Astrocyte (in vitro differentiated cells and primary cell): ENCODE data around the gene SETD4. TPM values are rescaled to one million over a fixed set of nuclear protein-coding genes. Genes with fewer than 3 reads are reported as not detected.
"Not testable (repeated sequence)": the region's sequence is repeated elsewhere in the genome, so short reads cannot be mapped to it uniquely, and the experiment has no call there.

Source experiments
- DNase-seq: peaks from one replicate; pipeline ENCODE4 v3.0.0-alpha.2; 2010; ENCODE audit warnings: low read depth
- FAIRE-seq: peaks from 2 replicates; lab custom pipeline; 2011; peaks lifted over from hg19 to GRCh38; lab: Jason Lieb, UNC
- H2AFZ ChIP-seq: 2 replicates; pipeline ENCODE4 v1.6.0; 2012; ENCODE audit warnings: low read depth, low read length, inconsistent platforms
- H3K27ac ChIP-seq: 2 replicates; pipeline ENCODE4 v1.5.1; 2011; ENCODE audit warnings: low read depth, low read length, inconsistent platforms
- H3K27me3 ChIP-seq: 2 replicates; pipeline ENCODE4 v1.6.0; 2011; ENCODE audit warnings: low read length, inconsistent platforms; ENCODE audit not compliant: insufficient read depth
- H3K36me3 ChIP-seq: 2 replicates; pipeline ENCODE4 v1.5.1; 2011; ENCODE audit warnings: low read length, inconsistent platforms; ENCODE audit not compliant: insufficient read depth
- H3K4me1 ChIP-seq: 2 replicates; pipeline ENCODE4 v1.5.1; 2011; ENCODE audit warnings: low read length, inconsistent platforms; ENCODE audit not compliant: insufficient read depth
- H3K4me2 ChIP-seq: 2 replicates; pipeline ENCODE4 v1.6.0; 2012; ENCODE audit warnings: low read length, inconsistent platforms
- H3K4me3 ChIP-seq: 2 replicates; pipeline ENCODE4 v1.5.1; 2011; ENCODE audit warnings: low read depth, mild to moderate bottlenecking, low read length, inconsistent platforms; ENCODE audit not compliant: insufficient read depth
- H3K79me2 ChIP-seq: 2 replicates; pipeline ENCODE4 v1.6.0; 2012; ENCODE audit warnings: mild to moderate bottlenecking, low read length, inconsistent platforms; ENCODE audit not compliant: insufficient read depth
- H3K9ac ChIP-seq: 2 replicates; pipeline ENCODE4 v1.6.0; 2012; ENCODE audit warnings: mild to moderate bottlenecking, low read length, inconsistent platforms
- H3K9me3 ChIP-seq: 2 replicates; pipeline ENCODE4 v1.5.1; 2012; ENCODE audit warnings: low read depth, mild to moderate bottlenecking, low read length, inconsistent platforms; ENCODE audit not compliant: insufficient read depth
- H4K20me1 ChIP-seq: 2 replicates; pipeline ENCODE4 v1.6.0; 2012; ENCODE audit warnings: low read length, inconsistent platforms; ENCODE audit not compliant: insufficient read depth
- H3K27ac Mint-ChIP-seq: one replicate; pipeline ENCODE4 v1.8.0; 2021; ENCODE audit warnings: mild to moderate bottlenecking, mixed read lengths; ENCODE audit not compliant: unreplicated experiment
- H3K27me3 Mint-ChIP-seq: one replicate; pipeline ENCODE4 v1.8.0; 2021; ENCODE audit warnings: low read depth, mixed read lengths; ENCODE audit not compliant: unreplicated experiment
- H3K36me3 Mint-ChIP-seq: one replicate; pipeline ENCODE4 v1.8.0; 2021; ENCODE audit warnings: low read depth, mixed read lengths; ENCODE audit not compliant: unreplicated experiment
- H3K4me1 Mint-ChIP-seq: one replicate; pipeline ENCODE4 v1.8.0; 2021; ENCODE audit warnings: low read depth, mixed read lengths; ENCODE audit not compliant: unreplicated experiment
- H3K4me3 Mint-ChIP-seq: one replicate; pipeline ENCODE4 v1.8.0; 2021; ENCODE audit warnings: mild to moderate bottlenecking, moderate library complexity, mixed read lengths; ENCODE audit not compliant: unreplicated experiment
- H3K9me3 Mint-ChIP-seq: one replicate; pipeline ENCODE4 v1.8.0; 2021; ENCODE audit warnings: mild to moderate bottlenecking, mixed read lengths; ENCODE audit not compliant: unreplicated experiment
- CTCF ChIP-seq: IDR thresholded peaks from 2 replicates; pipeline ENCODE4 v1.5.1; 2011; ENCODE audit warnings: low read depth, mild to moderate bottlenecking, inconsistent platforms, low read length, moderate library complexity; ENCODE audit not compliant: insufficient read depth
- EZH2 ChIP-seq: IDR thresholded peaks from 2 replicates; pipeline ENCODE4 v1.6.1; 2012; ENCODE audit warnings: mild to moderate bottlenecking, low read length, inconsistent platforms; ENCODE audit not compliant: insufficient read depth
- total RNA-seq: library from RNA; stranded (reverse); gene quantifications from 2 replicates; pipeline ENCODE4 v1.2.1, GENCODE V29; 2021

The SETD4 gene
- total RNA-seq, 1 donor from 2014 or later: 14.8 TPM

- H3K27ac Mint-ChIP-seq: no peak overlapping the region
- DNase-seq (no peak), FAIRE-seq (no peak)
These were observed 15.6 kb upstream of the SETD4 start for GRCh38 chr21:36075953-36076352.

DNA sequence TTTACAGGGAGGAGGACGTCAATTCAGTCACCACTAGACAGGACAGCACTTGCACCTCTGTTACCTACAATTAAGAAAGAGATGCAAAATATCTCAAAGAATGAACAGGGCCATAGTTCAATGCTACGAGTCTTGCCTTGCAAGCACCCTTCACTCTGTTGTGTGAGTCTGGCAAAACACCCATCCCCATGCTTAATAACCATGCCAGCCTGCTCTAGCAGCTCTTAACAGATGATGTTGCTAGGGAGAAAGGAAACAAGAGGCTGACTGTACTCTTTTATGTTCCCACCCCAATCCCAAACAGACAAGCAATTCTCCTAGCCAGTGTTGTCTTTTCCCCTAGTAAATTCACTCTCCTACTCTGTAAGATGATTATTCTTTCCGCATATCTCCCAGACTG, 14.8 kb upstream of the SETD4 start:
- FAIRE-seq: no peak
- Mint-ChIP-seq H3K4me1 (peaks cover 2% of the 10 kb centered on the region), H3K9me3 (peaks cover 3% of the 10 kb centered on the region), H3K27ac (no peak overlapping the region), H3K27me3 (no peaks in the 10 kb centered on the region), H3K36me3 (peaks cover 4% of the 10 kb centered on the region), H3K4me3 (no peak overlapping the region)
- Histone ChIP-seq H2AFZ (no peak overlapping the region), H3K36me3 (peaks cover 2% of the 10 kb centered on the region), H4K20me1 (peaks cover 24% of the 10 kb centered on the region), H3K27me3 (no peaks in the 10 kb centered on the region), H3K4me3 (no peak overlapping the region), H3K79me2 (peaks cover 15% of the 10 kb centered on the region), H3K27ac (no peak overlapping the region), H3K4me2 (no peak overlapping the region), H3K9ac (no peak overlapping the region), H3K9me3 (no peaks in the 10 kb centered on the region), H3K4me1 (peaks cover 18% of the 10 kb centered on the region)
- DNase-seq: no peak
- TF ChIP-seq CTCF (no peak), EZH2 (no peak)

More at GRCh38 chr21:36075953-36076352, 15.6 kb upstream of the SETD4 start:
- no peak overlapping the region for H2AFZ ChIP-seq
- peaks cover 2% of the 10 kb centered on the region for H3K36me3 ChIP-seq
- H3K27ac ChIP-seq: no peak overlapping the region
- Mint-ChIP-seq H3K27me3 (no peaks in the 10 kb centered on the region), H3K36me3 (peaks cover 4% of the 10 kb centered on the region), H3K4me3 (no peak overlapping the region), H3K4me1 (peaks cover 2% of the 10 kb centered on the region), H3K9me3 (peaks cover 3% of the 10 kb centered on the region)
- H3K79me2 ChIP-seq: peaks cover 7% of the 10 kb centered on the region
- peaks cover 10% of the 10 kb centered on the region for H3K4me1 ChIP-seq
- no peak overlapping the region for H3K4me3 ChIP-seq
- H3K27me3 ChIP-seq: no peaks in the 10 kb centered on the region
- H3K4me2 ChIP-seq: no peak overlapping the region
- H4K20me1 ChIP-seq: peaks cover 22% of the 10 kb centered on the region
- no peaks in the 10 kb centered on the region for H3K9me3 ChIP-seq
- TF ChIP-seq EZH2: no peak
- no peak for TF ChIP-seq CTCF
- H3K9ac ChIP-seq: no peak overlapping the region

GRCh38 chr21:36073911-36074310, 13.6 kb upstream of the SETD4 start:
- peaks cover 21% of the 10 kb centered on the region for H3K4me1 ChIP-seq
- H3K9me3 Mint-ChIP-seq, H3K9me3 ChIP-seq, H3K36me3 ChIP-seq, H3K4me3 ChIP-seq, H3K27ac Mint-ChIP-seq, H3K4me3 Mint-ChIP-seq, H3K9ac ChIP-seq, H3K27me3 Mint-ChIP-seq, DNase-seq, H3K4me1 Mint-ChIP-seq, FAIRE-seq, H3K36me3 Mint-ChIP-seq, H3K27ac ChIP-seq, H3K4me2 ChIP-seq, H2AFZ ChIP-seq, H3K27me3 ChIP-seq: not testable (repeated sequence)
- peaks cover 24% of the 10 kb centered on the region for H4K20me1 ChIP-seq
- H3K79me2 ChIP-seq: peaks cover 18% of the 10 kb centered on the region
